GM23338 (cell line): Measurements from ENCODE around the gene PHKB. TPM values are rescaled to one million over a fixed set of nuclear protein-coding genes. Genes with fewer than 3 reads are reported as not detected.

ENCODE experiments used
- ATAC-seq: fragments of 200-7000 bp; cut with Tn5 transposase; 3 replicates; pipeline ENCODE4 v1.9.1; 2020
- DNase-seq: peaks from one replicate; pipeline ENCODE4 v3.0.0-alpha.2; 2015; ENCODE audit warnings: low spot score
- H2AFZ ChIP-seq: fragments of 200-600 bp; sonication (generic); 2 replicates; pipeline ENCODE4 v1.8.0; 2016; ENCODE audit warnings: antibody characterized with exemption, mild to moderate bottlenecking, moderate library complexity
- H3F3A ChIP-seq: fragments of 200-600 bp; sonication (generic); replicated peaks from 2 replicates; pipeline ENCODE4 v1.8.0; 2017; ENCODE audit warnings: antibody characterized with exemption, mixed run types, low read depth
- H3K27ac ChIP-seq: fragments of 200-600 bp; sonication (generic); 2 replicates; pipeline ENCODE4 v1.6.1; 2016; ENCODE audit warnings: low read depth
- H3K27me3 ChIP-seq: fragments of 200-600 bp; sonication (generic); 2 replicates; pipeline ENCODE4 v1.8.0; 2016; ENCODE audit warnings: mild to moderate bottlenecking, mixed run types, moderate library complexity; ENCODE audit not compliant: insufficient read depth
- H3K36me3 ChIP-seq: fragments of 200-600 bp; sonication (generic); 2 replicates; pipeline ENCODE4 v1.8.0; 2016; ENCODE audit warnings: mild to moderate bottlenecking; ENCODE audit not compliant: insufficient read depth
- H3K4me1 ChIP-seq: fragments of 200-600 bp; sonication (generic); 2 replicates; pipeline ENCODE4 v1.8.0; 2016; ENCODE audit warnings: mild to moderate bottlenecking, moderate library complexity; ENCODE audit not compliant: insufficient read depth
- H3K4me2 ChIP-seq: fragments of 200-600 bp; sonication (generic); 2 replicates; pipeline ENCODE4 v1.7.1; 2017; ENCODE audit warnings: mixed run types
- H3K4me3 ChIP-seq: fragments of 200-600 bp; sonication (generic); 2 replicates; pipeline ENCODE4 v1.6.1; 2016; ENCODE audit warnings: mixed run types
- H3K79me2 ChIP-seq: fragments of 200-600 bp; sonication (generic); replicated peaks from 2 replicates; pipeline ENCODE4 v1.8.0; 2017; ENCODE audit warnings: mild to moderate bottlenecking; ENCODE audit not compliant: insufficient read depth
- H3K9me2 ChIP-seq: fragments of 200-600 bp; sonication (generic); 2 replicates; pipeline ENCODE4 v1.8.0; 2017; ENCODE audit not compliant: insufficient read depth
- H4K20me1 ChIP-seq: fragments of 200-600 bp; sonication (generic); replicated peaks from 2 replicates; pipeline ENCODE4 v1.8.0; 2017; ENCODE audit warnings: mild to moderate bottlenecking; ENCODE audit not compliant: insufficient read depth
- H3K27ac Mint-ChIP-seq: 2 replicates; pipeline ENCODE4 v1.8.0; 2020; ENCODE audit warnings: inconsistent platforms, mild to moderate bottlenecking, moderate library complexity, mixed read lengths
- H3K27me3 Mint-ChIP-seq: 3 replicates; pipeline ENCODE4 v1.8.0; 2022; ENCODE audit warnings: low read depth, mild to moderate bottlenecking, moderate library complexity, mixed read lengths, inconsistent platforms; ENCODE audit not compliant: insufficient read depth, poor library complexity
- H3K36me3 Mint-ChIP-seq: 3 replicates; pipeline ENCODE4 v1.8.0; 2021; ENCODE audit warnings: low read depth, mild to moderate bottlenecking, inconsistent platforms, moderate library complexity, mixed read lengths
- H3K4me1 Mint-ChIP-seq: 3 replicates; pipeline ENCODE4 v1.8.0; 2020; ENCODE audit warnings: mild to moderate bottlenecking, inconsistent platforms, mixed read lengths
- H3K4me3 Mint-ChIP-seq: 3 replicates; pipeline ENCODE4 v1.8.0; 2021; ENCODE audit warnings: moderate library complexity, mild to moderate bottlenecking, inconsistent platforms, mixed read lengths
- H3K9me3 Mint-ChIP-seq: 3 replicates; pipeline ENCODE4 v1.8.0; 2020; ENCODE audit warnings: moderate library complexity, mild to moderate bottlenecking, inconsistent platforms, mixed read lengths
- ETS1 ChIP-seq: IDR thresholded peaks from 2 replicates; pipeline ENCODE4 v1.6.1; 2016; ENCODE audit warnings: antibody characterized with exemption
- EZH2phosphoT487 ChIP-seq: fragments of 200-600 bp; sonication (generic); IDR thresholded peaks from one replicate; pipeline ENCODE4 v1.8.1; 2018; ENCODE audit warnings: antibody characterized with exemption; ENCODE audit not compliant: unreplicated experiment
- NANOG ChIP-seq: IDR thresholded peaks from 2 replicates; pipeline ENCODE4 v1.6.1; 2016; ENCODE audit warnings: antibody characterized with exemption, borderline replicate concordance
- ZNF114 ChIP-seq: fragments of 250-450 bp; sonication (Bioruptor Pico); IDR thresholded peaks from 2 replicates; pipeline ENCODE4 v1.5.0; 2020; ENCODE audit warnings: mild to moderate bottlenecking, moderate library complexity
- ZNF331 ChIP-seq: fragments of 250-450 bp; sonication (Bioruptor Pico); IDR thresholded peaks from 2 replicates; pipeline ENCODE4 v1.5.0; 2020; ENCODE audit warnings: low read depth, mild to moderate bottlenecking, moderate library complexity
- polyA plus RNA-seq: library from polyadenylated mRNA; unstranded; fragments of >200 nt; fragmentation: Nextera tagmentation; extraction: Ambion mirVana; gene quantifications from 2 replicates; pipeline ENCODE4 v1.2.1, GENCODE V29; 2016
- total RNA-seq: library from RNA; depleted of rRNA; stranded (reverse); fragments of >200 nt; shearing (Covaris generic); gene quantifications from 2 replicates; pipeline ENCODE4 v1.2.3, GENCODE V29; 2014
- TF ChIP-seq, protein P1 (sequence below), 2 experiments: fragments of 200-600 bp in 1 of 2; sonication (generic) in 1 of 2; conservative IDR thresholded peaks; 2 replicates each; pipeline versions ENCODE4 v1.5.1 to v1.6.1; 2016 to 2017; ENCODE audit warnings: antibody characterized with exemption in 2 of 2, low read depth in 2 of 2, mild to moderate bottlenecking in 2 of 2, moderate library complexity in 1 of 2
- TF ChIP-seq, protein P2 (sequence below): IDR thresholded peaks from one replicate; pipeline ENCODE4 v1.6.1; 2018; ENCODE audit warnings: antibody characterized with exemption; ENCODE audit not compliant: unreplicated experiment

Gene PHKB
- total and polyA plus RNA-seq, 2 experiments from 2014 or later: 20.3 to 57.3 TPM

DNA sequence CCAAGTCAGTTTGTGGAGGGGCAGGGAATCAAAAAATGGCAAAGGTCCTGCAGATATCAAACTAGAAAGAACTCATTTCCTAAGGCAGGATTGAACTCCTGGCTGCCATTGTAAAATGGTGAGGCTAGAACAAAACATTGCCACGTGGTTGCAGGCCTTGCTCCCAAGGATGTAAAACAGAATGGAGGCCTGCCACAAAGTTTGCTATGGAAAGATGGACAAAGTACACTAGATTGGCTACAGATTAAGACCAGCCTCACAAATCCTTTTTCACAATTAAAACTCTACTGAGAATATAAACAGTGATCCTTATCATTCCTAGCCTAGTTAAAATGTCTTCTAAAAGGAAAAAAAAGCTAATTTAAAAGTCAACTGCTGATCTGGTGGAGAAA lies 30.9 kb downstream of the PHKB start:
- H3K27ac Mint-ChIP-seq: peak overlapping the region; percentile 18; the same call in 1 of the 2 replicates

GRCh38 chr16:47492428-47493377 lies 31.6 kb downstream of the PHKB start:
- H3K4me2 ChIP-seq: peak overlapping the region; percentile 23
- peak overlapping the region; percentile 36; the same call in 1 of the 2 replicates for H3K27ac ChIP-seq
- peaks cover 23% of the 10 kb centered on the region for H3K79me2 ChIP-seq
- no peak overlapping the region for H3K4me3 Mint-ChIP-seq
- peaks cover 14% of the 10 kb centered on the region for H3K4me1 Mint-ChIP-seq
- peak; percentile 55 for ATAC-seq
- peaks cover 45% of the 10 kb centered on the region for H3K36me3 Mint-ChIP-seq
- H3K27me3 Mint-ChIP-seq: no peaks in the 10 kb centered on the region
- peaks cover 41% of the 10 kb centered on the region for H3K9me3 Mint-ChIP-seq
- H4K20me1 ChIP-seq: no peaks in the 10 kb centered on the region
- H3K27ac Mint-ChIP-seq: peak overlapping the region; percentile 29
- H2AFZ ChIP-seq: no peak overlapping the region
- peaks cover 25% of the 10 kb centered on the region for H3K4me1 ChIP-seq
- no peaks in the 10 kb centered on the region for H3K27me3 ChIP-seq
- no peaks in the 10 kb centered on the region for H3F3A ChIP-seq
- H3K4me3 ChIP-seq: no peak overlapping the region; the same call in 1 of the 2 replicates
- peak; percentile 21 for DNase-seq
- H3K9me2 ChIP-seq: no peaks in the 10 kb centered on the region
- peaks cover 11% of the 10 kb centered on the region; the same call in 1 of the 2 replicates for H3K36me3 ChIP-seq
- TF ChIP-seq NANOG (no peak), EZH2phosphoT487 (no peak), ZNF331 (CRISPR knock-in tag) (no peak), ZNF114 (CRISPR knock-in tag) (no peak), ETS1 (no peak)
- TF ChIP-seq, protein P1, sequence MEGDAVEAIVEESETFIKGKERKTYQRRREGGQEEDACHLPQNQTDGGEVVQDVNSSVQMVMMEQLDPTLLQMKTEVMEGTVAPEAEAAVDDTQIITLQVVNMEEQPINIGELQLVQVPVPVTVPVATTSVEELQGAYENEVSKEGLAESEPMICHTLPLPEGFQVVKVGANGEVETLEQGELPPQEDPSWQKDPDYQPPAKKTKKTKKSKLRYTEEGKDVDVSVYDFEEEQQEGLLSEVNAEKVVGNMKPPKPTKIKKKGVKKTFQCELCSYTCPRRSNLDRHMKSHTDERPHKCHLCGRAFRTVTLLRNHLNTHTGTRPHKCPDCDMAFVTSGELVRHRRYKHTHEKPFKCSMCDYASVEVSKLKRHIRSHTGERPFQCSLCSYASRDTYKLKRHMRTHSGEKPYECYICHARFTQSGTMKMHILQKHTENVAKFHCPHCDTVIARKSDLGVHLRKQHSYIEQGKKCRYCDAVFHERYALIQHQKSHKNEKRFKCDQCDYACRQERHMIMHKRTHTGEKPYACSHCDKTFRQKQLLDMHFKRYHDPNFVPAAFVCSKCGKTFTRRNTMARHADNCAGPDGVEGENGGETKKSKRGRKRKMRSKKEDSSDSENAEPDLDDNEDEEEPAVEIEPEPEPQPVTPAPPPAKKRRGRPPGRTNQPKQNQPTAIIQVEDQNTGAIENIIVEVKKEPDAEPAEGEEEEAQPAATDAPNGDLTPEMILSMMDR (conservative IDR thresholded peaks at IDR 0.05; ENCODE audit: low read depth in 2 of 2): no peak
- TF ChIP-seq, protein P2, sequence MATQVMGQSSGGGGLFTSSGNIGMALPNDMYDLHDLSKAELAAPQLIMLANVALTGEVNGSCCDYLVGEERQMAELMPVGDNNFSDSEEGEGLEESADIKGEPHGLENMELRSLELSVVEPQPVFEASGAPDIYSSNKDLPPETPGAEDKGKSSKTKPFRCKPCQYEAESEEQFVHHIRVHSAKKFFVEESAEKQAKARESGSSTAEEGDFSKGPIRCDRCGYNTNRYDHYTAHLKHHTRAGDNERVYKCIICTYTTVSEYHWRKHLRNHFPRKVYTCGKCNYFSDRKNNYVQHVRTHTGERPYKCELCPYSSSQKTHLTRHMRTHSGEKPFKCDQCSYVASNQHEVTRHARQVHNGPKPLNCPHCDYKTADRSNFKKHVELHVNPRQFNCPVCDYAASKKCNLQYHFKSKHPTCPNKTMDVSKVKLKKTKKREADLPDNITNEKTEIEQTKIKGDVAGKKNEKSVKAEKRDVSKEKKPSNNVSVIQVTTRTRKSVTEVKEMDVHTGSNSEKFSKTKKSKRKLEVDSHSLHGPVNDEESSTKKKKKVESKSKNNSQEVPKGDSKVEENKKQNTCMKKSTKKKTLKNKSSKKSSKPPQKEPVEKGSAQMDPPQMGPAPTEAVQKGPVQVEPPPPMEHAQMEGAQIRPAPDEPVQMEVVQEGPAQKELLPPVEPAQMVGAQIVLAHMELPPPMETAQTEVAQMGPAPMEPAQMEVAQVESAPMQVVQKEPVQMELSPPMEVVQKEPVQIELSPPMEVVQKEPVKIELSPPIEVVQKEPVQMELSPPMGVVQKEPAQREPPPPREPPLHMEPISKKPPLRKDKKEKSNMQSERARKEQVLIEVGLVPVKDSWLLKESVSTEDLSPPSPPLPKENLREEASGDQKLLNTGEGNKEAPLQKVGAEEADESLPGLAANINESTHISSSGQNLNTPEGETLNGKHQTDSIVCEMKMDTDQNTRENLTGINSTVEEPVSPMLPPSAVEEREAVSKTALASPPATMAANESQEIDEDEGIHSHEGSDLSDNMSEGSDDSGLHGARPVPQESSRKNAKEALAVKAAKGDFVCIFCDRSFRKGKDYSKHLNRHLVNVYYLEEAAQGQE: no peak

More for the DNA sequence above, 30.9 kb downstream of the PHKB start:
- Histone ChIP-seq H3K4me2 (peak overlapping the region; percentile 23), H3K27ac (peak overlapping the region; percentile 36), H3K27me3 (no peaks in the 10 kb centered on the region), H3K4me1 (peaks cover 25% of the 10 kb centered on the region), H3K9me2 (no peaks in the 10 kb centered on the region), H3F3A (no peaks in the 10 kb centered on the region), H4K20me1 (no peaks in the 10 kb centered on the region), H2AFZ (no peak overlapping the region), H3K79me2 (peaks cover 27% of the 10 kb centered on the region), H3K4me3 (no peak overlapping the region), H3K36me3 (peaks cover 11% of the 10 kb centered on the region; the same call in 1 of the 2 replicates)
- DNase-seq (no peak), ATAC-seq (no peak)
- TF ChIP-seq, protein P1 (conservative IDR thresholded peaks at IDR 0.05; ENCODE audit: low read depth in 2 of 2): no peak
- Mint-ChIP-seq H3K9me3 (peaks cover 41% of the 10 kb centered on the region), H3K36me3 (peaks cover 48% of the 10 kb centered on the region), H3K4me1 (peaks cover 14% of the 10 kb centered on the region), H3K4me3 (no peak overlapping the region), H3K27me3 (no peaks in the 10 kb centered on the region)
